Measurements from ENCODE around the gene TRIM71. TPM values are rescaled to one million over a fixed set of nuclear protein-coding genes. Genes with fewer than 3 reads are reported as not detected.
"Not testable (repeated sequence)": the region's sequence is repeated elsewhere in the genome, so short reads cannot be mapped to it uniquely, and the experiment has no call there.

TRIM71 gene
- polyA plus RNA-seq, 5 donors, result 4.8 to 7.9 (median 7.1) TPM

DNA sequence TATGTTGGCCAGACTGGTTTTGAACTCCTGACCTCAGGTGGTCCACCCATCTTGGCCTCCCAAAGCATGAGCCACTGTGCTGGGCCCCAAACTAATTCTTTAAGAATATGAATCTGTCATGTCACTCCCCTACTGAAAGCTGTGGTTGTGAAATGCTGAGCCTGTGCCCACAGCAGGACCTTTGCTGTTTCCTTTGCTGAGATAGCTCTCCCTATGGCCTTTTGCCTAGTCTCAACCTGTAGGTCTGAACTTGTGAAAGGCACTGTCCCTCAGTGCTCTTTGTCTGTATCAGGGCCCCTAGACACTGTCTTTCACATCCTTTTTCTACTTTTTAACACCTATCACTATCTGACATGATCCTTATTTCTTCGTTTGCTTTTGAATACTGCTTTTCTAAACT lies 70.9 kb downstream of the TRIM71 start:
- no peak for DNase-seq

DNA sequence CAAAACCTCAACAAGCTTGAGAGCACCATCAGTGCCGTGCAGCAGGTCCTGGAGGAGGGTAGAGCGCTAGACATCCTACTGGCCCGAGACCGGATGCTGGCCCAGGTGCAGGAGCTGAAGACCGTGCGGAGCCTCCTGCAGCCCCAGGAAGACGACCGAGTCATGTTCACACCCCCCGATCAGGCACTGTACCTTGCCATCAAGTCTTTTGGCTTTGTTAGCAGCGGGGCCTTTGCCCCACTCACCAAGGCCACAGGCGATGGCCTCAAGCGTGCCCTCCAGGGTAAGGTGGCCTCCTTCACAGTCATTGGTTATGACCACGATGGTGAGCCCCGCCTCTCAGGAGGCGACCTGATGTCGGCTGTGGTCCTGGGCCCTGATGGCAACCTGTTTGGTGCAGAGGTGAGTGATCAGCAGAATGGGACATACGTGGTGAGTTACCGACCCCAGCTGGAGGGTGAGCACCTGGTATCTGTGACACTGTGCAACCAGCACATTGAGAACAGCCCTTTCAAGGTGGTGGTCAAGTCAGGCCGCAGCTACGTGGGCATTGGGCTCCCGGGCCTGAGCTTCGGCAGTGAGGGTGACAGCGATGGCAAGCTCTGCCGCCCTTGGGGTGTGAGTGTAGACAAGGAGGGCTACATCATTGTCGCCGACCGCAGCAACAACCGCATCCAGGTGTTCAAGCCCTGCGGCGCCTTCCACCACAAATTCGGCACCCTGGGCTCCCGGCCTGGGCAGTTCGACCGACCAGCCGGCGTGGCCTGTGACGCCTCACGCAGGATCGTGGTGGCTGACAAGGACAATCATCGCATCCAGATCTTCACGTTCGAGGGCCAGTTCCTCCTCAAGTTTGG lies 72.9 kb downstream of the TRIM71 start:
- no peak for DNase-seq

DNA sequence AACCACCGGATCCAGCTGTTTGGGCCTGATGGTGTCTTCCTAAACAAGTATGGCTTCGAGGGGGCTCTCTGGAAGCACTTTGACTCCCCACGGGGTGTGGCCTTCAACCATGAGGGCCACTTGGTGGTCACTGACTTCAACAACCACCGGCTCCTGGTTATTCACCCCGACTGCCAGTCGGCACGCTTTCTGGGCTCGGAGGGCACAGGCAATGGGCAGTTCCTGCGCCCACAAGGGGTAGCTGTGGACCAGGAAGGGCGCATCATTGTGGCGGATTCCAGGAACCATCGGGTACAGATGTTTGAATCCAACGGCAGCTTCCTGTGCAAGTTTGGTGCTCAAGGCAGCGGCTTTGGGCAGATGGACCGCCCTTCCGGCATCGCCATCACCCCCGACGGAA lies 73.6 kb downstream of the TRIM71 start:
- DNase-seq, result no peak

DNA sequence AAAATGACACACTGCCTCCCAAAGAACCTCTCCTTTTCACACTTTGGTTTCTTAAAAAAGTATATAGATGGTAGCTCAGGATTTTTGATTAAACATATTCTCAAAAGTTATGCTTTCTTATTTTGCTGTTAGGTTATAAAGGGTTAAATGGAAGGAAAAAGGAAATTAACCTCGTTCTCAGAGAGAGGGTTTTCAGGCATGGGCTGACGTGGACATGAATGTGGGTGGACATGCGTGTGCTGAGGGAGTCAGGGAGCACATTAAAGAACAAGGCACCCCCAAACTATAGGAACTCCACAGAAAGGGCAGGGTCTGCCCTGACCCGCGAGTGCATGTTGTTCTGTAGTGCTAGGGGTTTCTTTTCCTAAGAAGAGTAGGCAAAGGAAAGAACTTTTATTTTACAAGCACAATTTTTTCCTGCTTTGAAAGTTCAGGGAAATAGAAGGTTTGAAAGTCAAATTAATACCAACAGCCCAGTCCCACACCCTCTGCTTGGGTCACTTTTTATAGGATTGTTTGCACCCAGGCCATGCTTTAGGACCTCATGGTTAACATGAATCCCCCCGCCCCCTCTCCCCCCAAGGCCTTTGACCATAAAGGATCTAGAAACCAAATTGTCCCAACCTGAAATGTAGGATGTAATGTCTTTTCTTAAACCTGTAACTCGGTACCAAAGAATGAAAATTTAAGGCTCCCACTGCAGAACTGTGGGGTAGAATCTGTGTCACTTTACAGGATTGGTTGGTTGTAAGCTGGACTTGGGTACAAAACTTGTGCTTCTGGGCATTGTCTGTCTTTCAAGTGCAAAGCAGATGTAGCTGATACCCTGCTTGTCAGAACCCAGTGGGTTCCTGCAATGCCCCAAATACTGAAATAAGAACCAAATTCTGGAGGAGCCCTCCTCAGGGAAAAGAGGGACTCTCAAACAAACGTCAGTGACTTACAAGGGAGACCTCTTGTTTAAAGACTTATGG lies 75.1 kb downstream of the TRIM71 start:
- DNase-seq, result no peak

DNA sequence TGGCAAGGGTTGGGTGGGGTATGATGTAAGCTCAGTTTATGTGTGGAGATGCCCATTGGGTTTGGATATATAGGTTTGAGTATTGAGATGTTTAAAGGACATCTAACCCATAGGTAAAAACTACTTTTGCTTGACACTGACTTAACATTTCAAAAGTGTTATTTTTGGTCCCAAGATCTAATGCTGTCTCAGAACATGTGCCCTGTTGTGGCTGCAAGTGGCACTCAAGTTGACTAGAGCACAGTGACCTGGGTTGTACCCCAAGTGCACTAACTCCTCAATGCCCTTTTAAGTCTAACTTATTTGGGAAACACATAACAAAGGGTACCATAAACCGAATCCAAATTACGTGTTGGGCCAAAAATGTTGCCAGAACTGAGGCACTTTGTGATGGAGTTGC lies 77.2 kb downstream of the TRIM71 start:
- no peak for DNase-seq

DNA sequence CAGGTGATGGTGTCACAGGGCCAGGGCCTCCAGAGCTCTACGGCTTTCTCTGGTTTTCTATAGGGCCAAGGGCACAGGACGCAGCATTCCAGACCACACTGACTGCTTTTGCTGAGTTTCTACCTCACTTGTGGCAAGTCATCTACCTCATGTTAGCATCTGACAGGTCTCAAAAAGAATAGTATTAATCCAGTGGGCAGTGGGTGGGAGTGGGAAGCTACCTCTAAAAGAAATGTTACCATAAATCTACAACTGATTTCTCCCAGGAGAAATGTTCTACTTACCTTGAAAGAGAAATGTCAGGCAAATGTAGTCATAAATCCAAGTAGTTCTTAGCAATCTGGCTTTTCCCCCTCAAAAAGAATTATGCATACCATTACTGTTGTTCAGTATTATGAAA lies 77.9 kb downstream of the TRIM71 start:
- no peak for DNase-seq

DNA sequence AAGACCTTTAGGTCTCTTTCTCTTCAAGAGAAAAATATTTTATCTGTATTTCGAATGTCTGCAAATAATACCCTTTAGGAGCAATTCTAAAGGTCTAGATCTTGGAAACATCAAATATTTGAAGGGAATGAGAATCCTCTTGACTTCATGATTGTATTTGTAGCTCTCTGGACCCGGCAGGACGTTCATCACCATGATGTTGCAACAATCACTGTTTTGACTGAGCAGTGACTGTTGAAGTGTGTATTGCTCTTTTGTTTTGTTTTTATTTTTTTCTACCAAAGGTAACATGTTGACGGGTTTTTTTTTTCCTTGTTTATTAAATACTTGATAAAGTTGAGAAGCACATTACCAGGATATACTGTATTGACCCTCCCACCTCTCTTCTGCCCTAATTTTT lies 78.3 kb downstream of the TRIM71 start:
- DNase-seq, result no peak

DNA sequence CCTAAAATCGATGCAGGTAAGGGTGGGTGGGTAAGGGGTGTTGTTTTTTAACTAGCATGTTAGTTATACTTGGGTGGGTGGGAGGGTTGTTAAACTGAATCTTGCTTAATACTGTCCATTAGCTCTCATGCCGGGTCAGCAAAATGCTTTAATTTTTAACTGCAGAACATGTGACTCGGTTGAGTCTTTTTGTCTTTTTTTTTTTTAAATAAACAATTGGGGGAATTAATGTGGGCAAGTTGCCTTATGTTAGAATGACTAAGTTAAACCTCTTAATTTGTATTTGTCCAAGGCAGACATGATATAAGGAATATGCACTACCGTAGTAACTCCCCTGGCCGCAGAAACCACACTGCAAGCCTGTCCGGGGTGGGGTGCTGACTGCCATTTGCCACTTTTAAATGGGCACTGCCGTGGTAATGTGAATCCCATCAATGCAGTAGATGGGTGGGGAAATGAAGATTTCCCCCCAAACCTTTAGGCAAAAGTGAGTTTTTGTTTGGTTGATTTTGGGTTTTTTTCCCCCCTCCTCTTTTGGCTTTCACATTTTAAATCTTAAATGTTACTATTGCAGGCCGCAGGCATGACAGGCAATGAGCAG lies 79.3 kb downstream of the TRIM71 start:
- no peak for DNase-seq

DNA sequence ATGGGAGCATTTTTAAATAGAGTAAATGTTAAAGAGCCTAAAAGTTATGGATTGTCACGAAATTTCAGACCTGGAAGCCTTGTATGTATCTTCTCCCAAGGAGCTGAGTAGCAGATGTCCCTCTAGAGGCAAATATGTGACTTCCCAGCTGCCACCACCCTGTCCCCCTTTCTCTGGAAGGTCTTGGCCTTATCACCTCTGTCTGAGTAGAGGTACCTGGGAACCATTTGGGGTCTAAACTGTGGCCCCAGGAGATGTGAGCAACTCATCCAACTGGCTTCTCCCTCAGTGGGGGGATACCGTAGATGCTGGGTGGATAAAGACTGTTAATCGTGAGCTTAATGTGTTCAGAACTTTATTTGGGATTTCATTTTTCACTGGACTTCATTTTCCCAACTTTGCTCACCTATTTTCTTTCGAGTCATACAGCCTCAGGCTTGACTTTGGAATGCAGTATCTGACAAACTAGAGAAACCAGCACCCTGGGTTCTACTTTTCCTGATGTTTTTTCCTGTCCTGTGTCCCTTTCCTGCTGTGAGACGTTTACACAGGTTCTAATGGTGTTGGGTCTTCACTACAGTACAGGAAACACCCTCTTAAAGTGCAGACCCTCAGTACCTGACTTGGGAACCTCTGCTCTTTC lies 80.3 kb downstream of the TRIM71 start:
- no peak for DNase-seq

DNA sequence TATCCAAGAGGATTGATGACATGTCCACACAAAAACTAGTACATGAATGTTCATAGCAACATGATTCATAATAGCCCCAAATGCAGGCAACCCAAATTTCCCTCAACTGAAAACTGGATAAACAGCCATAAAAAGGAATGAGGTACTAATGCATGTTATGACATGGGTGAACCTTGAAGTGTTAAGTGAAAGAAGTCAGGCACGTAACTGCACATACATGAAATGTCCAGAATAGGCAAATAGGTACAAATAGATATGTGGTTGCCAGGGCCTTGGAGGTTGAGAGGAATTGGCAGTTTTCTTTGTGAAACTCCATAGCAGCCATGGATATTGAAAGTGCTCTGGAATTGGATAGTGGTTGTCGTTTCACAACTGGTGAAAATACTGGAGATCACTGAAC lies 81.5 kb downstream of the TRIM71 start:
- no peak for DNase-seq

DNA sequence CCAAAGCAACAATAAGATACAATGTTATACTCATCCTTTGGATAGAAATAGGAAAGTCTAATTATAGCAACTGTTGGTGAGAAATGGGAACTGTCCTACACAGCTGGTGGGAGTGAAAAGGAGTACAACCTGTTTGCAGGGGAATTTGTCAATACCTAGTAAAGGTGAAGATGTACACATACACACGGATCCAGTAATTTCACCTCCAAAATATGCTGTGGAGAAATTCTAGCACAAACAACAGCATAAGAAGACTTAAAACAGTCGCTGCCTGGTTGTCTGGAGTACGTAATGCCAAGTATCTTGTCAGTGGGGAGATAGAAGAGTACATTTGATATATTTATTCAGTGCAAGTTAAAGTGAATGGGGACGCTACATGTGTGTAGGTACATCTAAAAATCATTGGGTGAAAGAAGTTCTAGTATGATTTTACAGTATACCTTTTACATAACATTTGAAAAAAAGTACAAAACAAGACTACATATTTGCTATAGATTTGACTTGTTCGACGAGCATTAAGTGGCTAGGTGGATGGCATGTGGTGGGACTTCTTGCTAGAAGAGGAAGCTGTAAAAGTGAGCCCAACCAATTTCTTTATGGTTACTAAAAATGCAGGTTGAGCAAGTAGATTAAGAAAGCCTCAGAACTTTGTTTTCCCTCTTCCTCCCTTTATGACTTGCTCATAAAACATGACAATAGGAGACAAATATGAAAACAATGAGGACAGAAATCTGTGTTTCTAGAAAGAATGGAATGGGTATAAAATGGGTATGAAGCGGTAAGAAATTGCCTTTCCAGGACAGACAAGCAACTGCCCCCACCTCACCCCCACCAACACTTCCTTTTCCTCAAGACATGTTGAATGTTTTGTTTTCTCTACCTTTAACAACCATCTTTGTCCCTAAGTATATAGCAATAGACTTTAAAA lies 83.5 kb downstream of the TRIM71 start:
- no peak for DNase-seq

DNA sequence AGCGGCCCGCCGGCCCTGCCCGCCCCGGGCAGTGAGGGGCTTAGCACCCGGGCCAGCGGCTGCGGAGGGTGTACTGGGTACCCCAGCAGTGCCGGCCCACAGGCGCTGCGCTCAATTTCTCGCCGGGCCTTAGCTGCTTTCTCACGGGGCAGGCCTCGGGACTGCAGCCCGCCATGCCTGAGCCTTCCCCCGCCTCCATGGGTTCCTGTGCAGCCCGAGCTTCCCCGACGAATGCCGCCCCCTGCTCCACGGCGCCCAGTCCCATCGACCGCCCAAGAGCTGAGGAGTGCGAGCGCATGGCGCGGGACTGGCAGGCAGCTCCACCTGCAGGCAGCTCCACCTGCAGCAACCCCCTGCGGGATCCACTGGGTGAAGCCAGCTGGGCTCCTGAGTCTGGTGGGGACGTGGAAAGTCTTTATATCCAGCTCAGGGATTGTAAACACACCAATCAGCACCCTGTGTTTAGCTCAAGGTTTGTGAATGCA lies 85.1 kb downstream of the TRIM71 start:
- not testable (repeated sequence) for DNase-seq

DNA sequence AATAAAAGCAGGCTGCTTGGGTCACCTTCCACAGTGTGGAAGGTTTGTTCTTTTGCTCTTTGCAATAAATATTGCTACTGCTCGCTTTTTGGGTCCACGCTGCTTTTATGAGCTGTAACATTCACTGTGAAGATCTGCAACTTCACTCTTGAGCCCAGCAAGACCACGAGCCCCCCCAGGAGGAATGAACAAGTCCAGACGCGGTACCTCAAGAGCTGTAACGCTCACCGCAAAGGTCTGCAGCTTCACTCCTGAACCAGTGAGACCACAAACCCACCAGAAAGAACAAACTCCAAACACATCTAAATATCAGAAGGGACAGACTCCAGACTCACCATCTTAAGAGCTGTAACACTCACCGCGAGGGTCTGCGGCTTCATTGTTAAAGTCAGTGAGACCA lies 86.2 kb downstream of the TRIM71 start:
- DNase-seq, result no peak

DNA sequence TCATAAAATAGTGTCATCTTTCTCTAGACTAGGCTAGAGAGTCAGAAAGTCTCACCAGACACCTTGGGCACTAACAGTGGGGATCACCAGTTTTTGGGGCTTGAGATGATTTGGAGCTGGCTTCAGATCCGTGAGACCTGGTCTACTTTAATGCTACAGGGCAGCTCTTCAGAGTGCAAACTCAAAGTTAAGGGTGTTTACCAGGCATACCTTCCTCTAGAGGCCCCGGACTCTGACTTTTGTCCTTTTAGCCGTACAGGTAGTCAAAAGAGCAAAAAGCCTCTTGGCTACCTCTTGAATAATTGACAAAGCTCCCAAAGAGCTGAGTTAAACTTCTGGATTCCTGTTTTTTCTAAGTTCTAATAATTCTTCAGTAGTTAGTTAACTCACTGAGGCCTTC lies 92.2 kb downstream of the TRIM71 start:
- DNase-seq, result no peak

DNA sequence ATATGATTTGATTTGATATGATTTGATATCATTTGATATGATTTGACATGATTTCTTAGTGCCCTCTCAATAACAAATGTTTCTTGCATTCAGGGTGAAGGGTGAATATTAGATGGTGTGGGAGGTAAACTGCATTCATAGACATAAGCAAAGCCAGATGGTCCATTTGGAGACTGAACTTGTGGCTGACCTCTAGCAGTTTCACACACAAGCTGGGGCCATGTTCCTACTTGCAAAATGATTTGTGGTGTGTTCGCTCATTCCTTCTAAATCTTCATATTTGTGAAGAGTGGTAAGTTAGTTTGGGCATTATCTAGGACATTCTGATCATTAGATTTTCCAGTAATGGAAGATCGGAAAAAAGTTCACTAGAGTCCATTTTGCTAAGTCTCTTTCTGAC lies 93.2 kb downstream of the TRIM71 start:
- DNase-seq, result no peak

DNA sequence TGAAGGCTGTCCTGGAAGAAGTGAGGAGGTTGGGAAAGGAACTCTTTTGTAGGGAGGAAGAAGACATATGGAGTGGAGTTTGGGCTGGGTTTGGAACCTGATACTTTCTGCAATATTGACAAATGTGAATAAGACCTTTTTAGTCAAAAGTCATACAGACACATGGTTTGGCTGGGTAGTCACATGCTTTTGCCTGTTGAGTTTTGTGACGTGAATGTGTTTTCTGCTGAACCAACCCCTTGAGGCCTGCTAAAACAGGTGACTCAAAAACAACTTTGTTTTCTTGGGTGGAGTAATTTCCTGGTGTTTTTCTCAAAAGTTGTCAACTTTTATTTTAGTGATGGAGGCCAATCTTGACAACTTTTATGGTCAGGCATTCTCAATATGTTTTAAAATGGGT lies 94.2 kb downstream of the TRIM71 start:
- DNase-seq, result no peak

DNA sequence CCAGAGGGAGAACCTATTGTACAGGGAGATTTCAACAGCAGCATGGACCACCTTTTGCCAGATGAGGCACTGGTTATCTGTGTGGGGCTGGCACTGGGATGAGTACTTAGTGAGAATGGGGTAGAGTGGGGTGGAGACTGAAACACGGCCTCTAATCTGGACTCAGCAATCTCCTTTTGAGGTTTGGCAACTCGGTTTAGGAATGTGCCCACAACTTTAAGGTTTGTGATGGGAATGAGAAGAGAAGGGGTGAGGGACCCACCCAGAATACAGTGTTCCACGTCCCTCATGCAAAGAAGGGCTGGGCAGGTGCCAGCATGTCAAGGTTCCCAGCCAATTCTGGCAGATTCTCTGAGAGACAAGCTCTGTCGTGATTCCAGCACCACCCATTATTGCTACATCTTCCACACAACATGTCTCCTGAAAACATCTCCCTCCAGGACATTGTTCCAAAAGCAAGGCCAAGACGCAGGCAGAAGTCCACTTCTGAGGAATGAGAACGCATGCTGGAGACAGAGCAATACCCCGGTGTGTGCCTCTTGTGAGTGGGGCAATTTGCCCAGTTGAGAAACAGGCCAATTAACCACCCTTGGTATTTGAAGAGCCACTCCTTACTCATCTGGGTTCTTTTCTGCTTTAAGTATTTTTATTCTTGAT lies 96.1 kb downstream of the TRIM71 start:
- DNase-seq, result no peak

DNA sequence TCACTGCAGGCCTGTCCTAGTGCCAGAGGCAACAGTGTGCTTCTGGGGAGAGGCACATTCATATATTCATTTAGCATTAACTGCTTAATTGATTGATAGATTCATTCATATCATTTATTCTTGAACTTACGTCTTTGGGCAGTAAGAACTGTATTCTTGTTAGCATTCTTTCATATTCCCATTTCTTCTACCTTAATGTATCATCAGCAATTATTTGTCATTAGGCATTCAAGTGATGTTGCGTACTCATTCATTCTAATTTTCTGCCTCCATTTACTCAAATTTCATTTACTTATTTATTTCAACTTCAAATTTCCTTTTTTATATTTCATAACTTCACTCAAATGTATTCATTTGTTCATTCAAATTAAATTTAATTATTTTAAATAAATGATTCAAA lies 102.1 kb downstream of the TRIM71 start:
- no peak for DNase-seq

DNA sequence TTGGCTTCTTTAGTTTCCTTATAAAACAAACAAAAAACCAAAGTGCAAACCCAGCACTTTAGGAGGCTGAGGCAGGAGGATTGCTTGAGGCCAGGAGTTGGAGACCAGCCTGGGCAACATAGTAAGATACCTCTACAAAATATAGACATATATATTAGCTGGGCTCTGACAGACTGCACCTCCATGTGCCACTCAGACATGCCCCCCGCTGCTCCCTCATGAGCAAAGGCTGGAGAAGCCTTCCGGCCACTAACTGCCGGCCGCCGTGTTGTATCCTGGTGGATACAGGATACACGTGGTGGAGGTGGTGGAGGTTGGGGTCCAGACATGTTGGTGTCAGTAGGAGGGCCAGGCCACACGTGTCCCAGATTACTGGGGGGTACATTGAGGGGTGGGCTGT lies 104.3 kb downstream of the TRIM71 start:
- DNase-seq, result no peak

DNA sequence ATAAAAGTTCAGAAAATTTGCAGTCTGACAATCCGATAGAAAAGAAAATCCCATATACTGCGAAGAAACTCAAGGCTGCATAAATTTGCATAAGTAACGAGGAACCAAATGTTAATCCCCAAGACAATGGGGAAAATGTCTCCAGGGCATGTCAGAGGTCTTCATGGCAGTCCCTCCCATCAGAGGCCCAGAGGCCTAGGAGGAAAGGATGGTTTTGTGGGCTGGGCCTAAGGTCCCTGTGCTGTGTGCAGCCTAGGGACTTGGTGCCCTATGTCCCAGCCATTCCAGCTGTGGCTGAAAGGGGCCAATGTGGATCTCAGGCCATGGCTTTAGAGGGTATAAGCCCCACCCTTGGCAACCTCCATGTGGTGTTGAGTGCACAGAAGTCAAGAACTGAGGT lies 112.4 kb downstream of the TRIM71 start:
- no peak for DNase-seq

Data from right lung (tissue), 5 donors.